OCI-LY7 (cell line): ENCODE measurements around the gene RHOB. TPM values are rescaled to one million over a fixed set of nuclear protein-coding genes. Genes with fewer than 3 reads are reported as not detected.
"Not testable (repeated sequence)": the region's sequence is repeated elsewhere in the genome, so short reads cannot be mapped to it uniquely, and the experiment has no call there.

Source experiments
- BruUV-seq: library from RNA; stranded (reverse); fragments of 400-500 nt; replicated peaks from 2 replicates; lab custom pipeline; 2021; lab: Mats Ljungman, UMichigan
- CTCF ChIA-PET: fragments of 300-600 bp; sonication (Branson Sonifier 250); formaldehyde crosslinking; loops from one replicate; lab custom pipeline; 2022; ENCODE audit warnings: antibody characterized with exemption; ENCODE audit not compliant: unreplicated experiment; lab: Charles Lee
- POLR2A ChIA-PET: fragments of 300-600 bp; sonication (Branson Sonifier 250); formaldehyde crosslinking; loops from one replicate; lab custom pipeline; 2022; ENCODE audit warnings: antibody characterized with exemption; lab: Charles Lee
- DNase-seq: peaks from one replicate; pipeline ENCODE4 v3.0.0-alpha.2; 2015; ENCODE audit warnings: low spot score
- H2AFZ ChIP-seq: fragments of 200-600 bp; sonication (generic), shearing (Covaris generic); 2 replicates; pipeline ENCODE4 v1.6.1; 2014; ENCODE audit warnings: mild to moderate bottlenecking, antibody characterized with exemption, low read length, moderate library complexity
- H3K27ac ChIP-seq: fragments of 200-600 bp; sonication (generic); 2 replicates; pipeline ENCODE4 v1.5.1; 2014; ENCODE audit warnings: mixed run types, low read depth, mild to moderate bottlenecking, moderate library complexity, low read length, inconsistent platforms; ENCODE audit not compliant: poor library complexity, severe bottlenecking
- H3K36me3 ChIP-seq: fragments of 200-600 bp; sonication (generic); 2 replicates; pipeline ENCODE4 v1.6.1; 2014; ENCODE audit warnings: mild to moderate bottlenecking, antibody characterized with exemption, low read length, moderate library complexity, mixed read lengths; ENCODE audit not compliant: insufficient read depth
- H3K4me1 ChIP-seq: fragments of 200-600 bp; sonication (generic); 2 replicates; pipeline ENCODE4 v1.5.1; 2014; ENCODE audit warnings: mild to moderate bottlenecking, low read length; ENCODE audit not compliant: insufficient read depth, poor library complexity, severe bottlenecking
- H3K4me2 ChIP-seq: fragments of 200-600 bp; sonication (generic); 2 replicates; pipeline ENCODE4 v1.6.1; 2014; ENCODE audit warnings: mild to moderate bottlenecking, low read length
- H3K4me3 ChIP-seq: fragments of 200-600 bp; sonication (generic); 2 replicates; pipeline ENCODE4 v1.5.1; 2014; ENCODE audit warnings: mild to moderate bottlenecking, low read depth, low read length; ENCODE audit not compliant: poor library complexity, severe bottlenecking
- H3K79me2 ChIP-seq: fragments of 200-600 bp; sonication (generic); 2 replicates; pipeline ENCODE4 v1.6.1; 2016; ENCODE audit warnings: low read depth, mild to moderate bottlenecking, low read length, moderate library complexity, mixed read lengths; ENCODE audit not compliant: insufficient read depth
- H3K9me2 ChIP-seq: fragments of 200-600 bp; sonication (generic); 2 replicates; pipeline ENCODE4 v1.6.1; 2016; ENCODE audit warnings: mild to moderate bottlenecking, low read length, mixed read lengths; ENCODE audit not compliant: insufficient read depth
- H3K9me3 ChIP-seq: fragments of 200-600 bp; sonication (generic); 2 replicates; pipeline ENCODE4 v1.6.1; 2014; ENCODE audit warnings: mild to moderate bottlenecking, mixed run types, low read length, mixed read lengths
- H4K20me1 ChIP-seq: fragments of 200-600 bp; sonication (generic); 2 replicates; pipeline ENCODE4 v1.6.1; 2014; ENCODE audit warnings: mild to moderate bottlenecking, antibody characterized with exemption, low read length, moderate library complexity, mixed read lengths; ENCODE audit not compliant: insufficient read depth
- CTCF ChIP-seq: fragments of 200-600 bp; sonication (generic); conservative IDR thresholded peaks from 2 replicates; pipeline ENCODE4 v1.5.1; 2014; ENCODE audit warnings: mild to moderate bottlenecking, antibody characterized with exemption, low read length, moderate library complexity, mixed read lengths
- EZH2phosphoT487 ChIP-seq: fragments of 200-600 bp; sonication (generic); IDR thresholded peaks from 2 replicates; pipeline ENCODE4 v1.6.1; 2018; ENCODE audit warnings: low read depth, borderline replicate concordance, mild to moderate bottlenecking, mixed run types, antibody characterized with exemption, low read length, moderate library complexity, mixed read lengths
- intact Hi-C: fragments of 100-400 bp; cut with micrococcal nuclease; formaldehyde crosslinking; loops from one replicate; pipeline ENCODE4 v1.10.0; 2022; ENCODE audit not compliant: unreplicated experiment
- total RNA-seq, 2 experiments: library from RNA; depleted of rRNA in 1 of 2; stranded (reverse); fragments of >200 nt in 1 of 2; shearing (Covaris generic) in 1 of 2; gene quantifications; 2 replicates each; pipeline ENCODE4 v1.2.3, GENCODE V29; 2014 to 2022

RHOB gene
- total RNA-seq, 2 experiments from 2014 or later: 0.36 TPM; not detected in 1

- Histone ChIP-seq H3K4me2 (no peak overlapping the region), H4K20me1 (no peaks in the 10 kb centered on the region), H3K4me1 (no peaks in the 10 kb centered on the region), H3K4me3 (no peak overlapping the region), H3K79me2 (no peaks in the 10 kb centered on the region), H3K36me3 (no peaks in the 10 kb centered on the region), H3K9me3 (no peaks in the 10 kb centered on the region), H3K9me2 (no peaks in the 10 kb centered on the region), H3K27ac (no peak overlapping the region), H2AFZ (no peak overlapping the region)
- intact Hi-C loops: no loop called here
- POLR2A ChIA-PET: no interaction called here
- DNase-seq: no peak
- CTCF ChIA-PET: no interaction called here
- no TSS peak for BruUV-seq
- TF ChIP-seq CTCF: no peak
- TF ChIP-seq EZH2phosphoT487: no peak
Observed at GRCh38 chr2:20434588-20435294, 12.1 kb upstream of the RHOB start.

- BruUV-seq, H3K27ac ChIP-seq, POLR2A ChIA-PET, CTCF ChIA-PET, H2AFZ ChIP-seq, H3K9me2 ChIP-seq, H3K4me2 ChIP-seq, H3K4me1 ChIP-seq, H3K36me3 ChIP-seq, H3K4me3 ChIP-seq, DNase-seq, H4K20me1 ChIP-seq, intact Hi-C loops, H3K79me2 ChIP-seq, H3K9me3 ChIP-seq: not testable (repeated sequence)
Observed at GRCh38 chr2:20435456-20435855, 11.4 kb upstream of the RHOB start.

DNA sequence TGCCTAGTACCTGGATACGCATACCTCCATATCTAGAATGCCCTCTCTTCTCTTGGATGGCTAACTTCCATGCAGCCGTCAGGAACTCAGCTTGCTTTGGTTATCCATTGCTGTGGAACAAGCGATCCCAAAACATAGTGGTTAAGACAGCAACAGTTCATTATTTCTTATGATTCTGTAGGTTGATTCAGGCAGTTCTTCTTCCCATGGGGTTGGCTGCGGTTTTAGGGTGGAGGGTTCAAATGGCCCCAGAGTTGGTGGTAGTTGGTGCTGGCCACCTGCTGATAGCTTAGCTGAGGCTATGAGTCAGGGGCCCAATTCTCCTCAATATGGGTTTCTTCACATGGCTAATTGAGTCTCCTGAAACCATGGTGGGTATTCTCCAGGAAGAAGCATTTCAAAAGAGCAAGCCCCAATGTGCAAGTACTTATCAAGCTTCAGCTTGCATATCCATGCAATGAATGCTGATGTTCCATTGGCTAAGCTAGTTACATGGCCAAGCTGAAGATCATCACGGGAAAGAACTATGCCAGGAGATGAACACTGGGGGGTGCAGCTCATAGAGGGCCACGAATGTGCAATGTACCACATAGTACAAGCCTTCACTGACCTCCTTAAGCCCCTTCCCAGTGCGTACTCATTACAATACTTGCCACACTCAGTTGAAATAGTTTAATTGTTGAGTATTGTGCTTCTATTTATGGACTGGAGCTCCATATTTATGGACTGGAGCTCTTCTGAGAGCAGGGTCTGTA lies 10.0 kb upstream of the RHOB start:
- Histone ChIP-seq H3K4me3 (no peak overlapping the region), H3K36me3 (no peaks in the 10 kb centered on the region), H2AFZ (no peak overlapping the region), H3K4me1 (no peaks in the 10 kb centered on the region), H3K27ac (no peak overlapping the region), H3K9me2 (no peaks in the 10 kb centered on the region), H4K20me1 (no peaks in the 10 kb centered on the region), H3K79me2 (no peaks in the 10 kb centered on the region), H3K9me3 (no peaks in the 10 kb centered on the region), H3K4me2 (no peak overlapping the region)
- ChIA-PET CTCF (interaction anchor here (0.8 kb wide), 1 partner anchor 15 kb away, joined by 3 read pairs; no protein-coding TSS in a partner anchor), POLR2A (interaction anchor here (0.6 to 1.4 kb wide), 3 partner anchors 11 to 531 kb away, joined by 3 to 4 read pairs (median 3); no protein-coding TSS in a partner anchor)
- TF ChIP-seq EZH2phosphoT487 (no peak), CTCF (0 out of 2 replicates have a peak, but pooled peaks have one; percentile 25)
- intact Hi-C loops: no loop called here
- DNase-seq: peak; percentile 14
- no TSS peak for BruUV-seq
